Stimulated activated CD4-positive, alpha-beta T cell treated with anti-CD3 and anti-CD28 coated beads, Interleukin-1b, Interleukin-23, amount 100 ng/mL, for 1 hour (primary cell): ENCODE results near the gene MYOZ1.
"Not testable (repeated sequence)": the region's sequence is repeated elsewhere in the genome, so short reads cannot be mapped to it uniquely, and the experiment has no call there.

ENCODE experiments used
- DNase-seq, 2 donors: peaks; one replicate each; pipeline ENCODE4 v3.0.0-alpha.2; 2020; ENCODE audit warnings: low read depth in 2 of 2

Gene MYOZ1

DNA sequence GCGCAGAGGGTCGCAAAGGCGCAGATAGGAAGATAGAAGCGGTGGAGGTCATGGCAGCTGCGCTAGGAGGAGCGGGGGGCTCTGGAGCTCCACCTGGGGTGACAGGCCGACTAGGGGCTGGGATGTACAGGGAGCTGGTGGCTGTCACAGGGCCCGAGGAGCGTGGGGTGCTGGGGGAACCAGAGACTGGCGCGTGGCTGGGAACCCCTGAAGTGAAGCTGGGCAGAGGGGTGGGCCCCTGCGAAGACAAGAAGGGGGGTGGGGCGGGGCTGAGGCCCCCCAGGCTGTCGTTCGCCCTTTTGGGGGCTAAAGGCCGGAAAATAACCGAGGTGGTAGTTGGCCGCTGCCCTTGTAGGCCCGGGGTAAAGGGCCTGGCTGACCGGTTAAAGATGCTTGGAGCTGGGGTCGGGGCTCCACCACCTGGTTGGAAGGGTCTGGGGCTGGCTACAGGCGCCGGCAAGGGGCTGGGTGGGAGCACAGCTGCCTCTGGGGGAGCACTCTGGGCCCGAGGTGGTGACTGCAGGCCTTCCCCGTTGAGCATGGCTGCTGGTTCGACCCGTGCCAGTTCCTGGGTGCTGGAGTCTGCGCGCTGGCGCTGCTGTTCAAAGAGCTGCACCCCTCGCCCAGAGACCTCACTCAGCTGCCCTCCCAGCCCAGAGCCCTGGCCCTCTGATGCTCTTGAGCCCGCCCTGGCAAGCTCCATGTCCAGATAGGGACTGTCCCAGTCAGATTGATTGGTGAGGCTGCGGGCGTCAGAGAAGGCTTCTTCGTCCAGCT is 6.8 kb upstream of the MYOZ1 start:
- DNase-seq, result no peak

DNA sequence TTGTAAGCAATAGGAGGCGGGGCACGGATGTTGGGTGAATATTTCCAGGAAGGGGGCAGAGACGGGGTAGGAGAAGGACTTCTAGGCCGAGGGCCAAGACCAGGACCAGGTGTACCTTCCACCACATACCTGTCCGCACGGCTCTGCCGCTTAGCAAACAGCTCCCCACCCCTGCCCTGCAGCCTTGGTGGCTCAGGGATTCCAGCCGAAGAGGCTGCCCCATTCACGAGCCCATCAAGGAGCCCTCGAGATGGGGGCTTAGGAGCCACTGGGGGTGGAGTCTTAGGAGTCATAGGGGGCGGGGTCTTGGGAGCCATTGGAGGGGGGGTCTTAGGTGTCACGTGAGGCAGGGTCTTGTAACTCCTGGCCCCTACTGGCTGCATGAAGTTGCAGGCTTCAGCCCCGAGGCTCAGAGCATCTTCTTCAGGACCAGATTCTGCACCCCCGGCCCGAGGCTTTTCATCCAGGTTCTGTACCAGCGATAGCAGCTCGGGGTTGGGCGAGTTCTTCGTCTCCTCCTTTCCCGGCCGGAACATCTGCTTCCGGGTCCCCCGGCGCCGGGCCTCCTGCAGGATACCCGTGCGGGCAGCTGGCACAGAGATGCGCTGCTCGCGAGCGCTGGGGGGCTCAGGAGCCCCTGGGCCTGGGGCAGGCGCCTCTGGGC is 6.1 kb upstream of the MYOZ1 start:
- DNase-seq, result no peak

DNA sequence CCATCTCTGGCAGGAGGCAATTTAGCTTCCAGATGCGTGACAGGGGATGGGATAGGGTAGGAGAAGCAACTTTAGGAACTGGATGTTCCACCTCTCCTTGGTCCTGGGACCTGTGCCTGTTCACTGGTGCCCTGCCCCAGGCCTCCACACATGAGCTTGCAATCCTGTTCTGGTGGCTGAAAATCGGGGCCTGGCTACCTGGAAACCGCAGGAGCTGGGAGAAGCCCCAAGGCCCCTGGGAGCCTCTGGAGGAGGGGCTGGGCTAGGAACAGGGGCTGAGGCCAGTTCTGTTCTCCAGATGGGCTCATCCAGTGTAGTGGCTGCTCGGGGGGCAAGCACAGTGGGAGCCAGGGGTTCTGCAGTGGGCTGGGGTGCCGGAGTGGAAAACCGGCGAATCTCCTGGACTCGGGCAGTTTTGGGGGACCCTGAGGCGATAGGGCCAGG is 5.3 kb upstream of the MYOZ1 start:
- DNase-seq, result no peak

DNA sequence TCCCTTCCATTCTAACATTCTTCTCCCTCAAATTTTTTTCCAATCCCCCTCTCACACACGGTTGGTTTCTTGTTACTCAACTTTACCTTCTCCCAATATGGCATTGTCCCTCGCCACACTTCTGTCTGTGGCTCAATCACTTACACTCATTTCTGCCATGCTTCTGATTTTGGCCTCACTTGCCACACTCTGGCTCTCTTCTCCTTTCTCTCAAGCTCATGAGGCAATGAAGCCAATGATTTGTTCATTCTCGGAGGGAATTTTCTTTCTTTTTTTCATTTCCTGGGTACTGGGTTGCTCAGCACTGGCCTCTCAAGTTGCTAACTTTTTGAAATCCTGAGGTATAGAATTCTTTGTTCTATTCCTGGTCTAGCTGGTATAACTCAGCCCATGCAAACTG is 4.0 kb upstream of the MYOZ1 start:
- no peak for DNase-seq

DNA sequence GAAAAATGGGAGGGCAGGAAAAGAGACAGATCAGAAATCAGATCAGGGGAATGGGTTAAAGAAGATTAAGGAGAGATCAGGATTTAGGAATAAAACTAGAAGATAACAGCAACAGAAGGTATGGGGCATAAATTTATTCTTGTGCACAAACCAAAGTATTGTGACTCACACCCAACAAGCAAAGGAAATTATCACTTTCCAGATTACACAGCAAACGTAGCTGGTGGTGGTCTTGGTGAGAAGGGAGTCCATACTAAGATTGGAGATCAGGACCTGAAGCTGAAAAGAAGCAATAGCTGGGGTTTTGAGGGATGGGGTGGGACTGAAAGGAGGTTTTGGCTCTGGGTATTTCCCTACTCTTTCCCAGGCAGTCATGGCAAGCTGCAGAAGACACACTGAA is 3.5 kb upstream of the MYOZ1 start:
- no peak for DNase-seq

DNA sequence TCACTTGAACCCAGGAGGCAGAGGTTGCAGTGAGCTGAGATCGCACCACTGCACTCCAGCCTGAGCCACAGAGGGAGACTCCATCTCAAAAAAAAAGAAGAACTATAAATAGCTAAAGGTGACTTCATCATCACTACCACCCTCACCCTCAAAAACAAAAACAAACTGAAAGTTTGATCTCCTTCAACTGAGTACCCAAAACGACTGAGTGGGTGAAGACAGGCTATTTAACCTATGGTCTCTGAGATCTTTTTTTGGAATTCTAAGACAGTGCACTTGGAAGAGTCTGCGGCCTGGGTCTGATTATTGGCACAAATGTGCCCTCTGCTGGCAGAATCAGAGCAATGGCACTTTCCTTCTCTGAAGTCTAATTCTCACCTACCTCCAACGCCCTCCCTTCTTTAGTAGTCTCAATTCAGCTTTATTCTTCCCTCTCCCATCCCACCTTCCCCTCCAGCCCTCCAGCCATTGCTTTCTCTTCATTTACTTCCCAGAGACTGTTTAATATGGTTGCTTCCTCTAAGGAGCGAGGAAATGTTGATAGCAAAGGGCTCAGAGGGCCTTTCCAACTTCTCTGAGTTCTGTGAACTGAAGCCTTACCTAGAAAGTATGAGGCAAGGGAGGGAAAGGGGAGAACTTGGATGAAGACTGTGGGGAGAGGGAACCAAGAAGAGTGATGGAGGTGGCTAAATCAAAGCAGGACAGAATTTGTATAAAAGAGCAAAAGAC is 2.9 kb upstream of the MYOZ1 start:
- peak in 1 of 2 donors; percentile 12 for DNase-seq

DNA sequence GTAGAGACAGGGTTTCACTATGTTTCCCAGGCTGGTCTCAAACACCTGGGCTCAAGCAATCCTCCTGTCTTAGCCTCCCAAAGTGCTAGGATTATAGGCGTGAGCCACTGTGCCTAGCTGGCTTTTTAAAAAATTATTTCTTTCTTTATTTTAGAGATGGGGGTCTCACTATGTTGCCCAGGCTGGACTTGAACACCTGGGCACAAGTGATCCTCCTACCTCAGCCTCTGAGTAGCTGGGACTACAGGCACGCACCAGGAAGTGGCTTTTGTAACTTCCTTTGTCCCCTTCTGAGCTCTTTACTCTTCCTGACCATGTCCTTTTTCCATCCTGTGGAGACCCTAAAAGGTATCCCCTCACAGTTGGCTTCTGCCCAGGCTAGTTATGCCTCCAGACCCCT is 2.1 kb upstream of the MYOZ1 start:
- DNase-seq, result no peak

DNA sequence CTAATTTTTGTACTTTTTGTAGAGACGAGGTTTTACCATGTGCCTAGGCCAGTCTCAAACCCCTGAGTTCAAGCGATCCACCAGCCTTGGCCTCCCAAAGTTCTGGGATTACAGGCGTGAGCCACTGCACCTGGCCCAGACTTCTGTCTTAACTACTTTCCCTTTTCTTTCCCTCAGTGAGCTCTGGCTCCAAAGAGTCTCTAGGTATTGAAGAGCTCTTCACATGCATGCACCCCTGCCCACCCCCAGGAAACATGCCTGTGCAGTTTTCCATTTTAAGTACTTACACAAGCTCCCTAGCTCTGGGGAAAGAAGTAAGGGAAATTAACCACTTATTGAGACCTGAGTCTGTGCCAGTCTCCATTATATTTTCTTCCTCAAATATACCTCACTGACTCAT is 2.0 kb downstream of the MYOZ1 start:
- no peak for DNase-seq

DNA sequence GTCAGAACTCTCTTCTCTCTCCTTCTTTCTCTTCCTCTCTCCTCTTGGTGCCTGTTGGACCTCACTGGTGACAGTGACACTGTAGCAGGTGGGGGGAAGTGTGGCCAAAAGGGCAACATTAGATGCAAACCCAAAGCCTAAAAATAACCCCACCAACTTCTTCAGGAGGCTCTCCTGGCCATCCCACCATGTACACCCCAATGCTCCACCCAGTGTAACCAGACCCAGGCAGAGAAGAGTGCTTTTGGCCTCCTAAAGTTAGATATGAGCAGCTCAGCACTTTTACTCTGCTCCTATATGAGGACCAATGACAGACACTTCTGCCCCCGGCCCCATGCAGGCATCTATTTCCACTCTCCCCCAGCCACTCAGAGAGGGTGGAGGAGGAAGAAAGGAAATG is 5.5 kb downstream of the MYOZ1 start:
- no peak for DNase-seq

DNA sequence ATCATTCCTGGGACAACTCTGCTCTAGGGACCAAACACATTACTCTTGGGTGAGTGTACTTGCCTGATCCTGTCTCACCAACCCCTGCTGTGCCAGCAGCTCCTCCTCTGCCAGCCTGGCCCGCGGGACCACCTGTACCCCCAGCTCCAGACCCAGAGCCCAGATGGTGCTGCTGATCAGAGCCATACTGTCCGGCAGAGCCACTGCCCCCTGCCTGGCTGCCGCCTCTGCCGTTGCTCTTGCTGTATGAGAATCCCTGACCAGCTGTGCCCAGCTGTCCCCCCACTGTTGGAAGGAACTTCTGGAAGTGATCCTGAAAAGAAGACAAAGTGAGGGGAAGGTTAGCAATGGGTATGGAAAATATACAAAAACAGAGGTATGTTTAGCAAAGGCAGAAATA is 6.9 kb downstream of the MYOZ1 start:
- DNase-seq, result no peak

DNA sequence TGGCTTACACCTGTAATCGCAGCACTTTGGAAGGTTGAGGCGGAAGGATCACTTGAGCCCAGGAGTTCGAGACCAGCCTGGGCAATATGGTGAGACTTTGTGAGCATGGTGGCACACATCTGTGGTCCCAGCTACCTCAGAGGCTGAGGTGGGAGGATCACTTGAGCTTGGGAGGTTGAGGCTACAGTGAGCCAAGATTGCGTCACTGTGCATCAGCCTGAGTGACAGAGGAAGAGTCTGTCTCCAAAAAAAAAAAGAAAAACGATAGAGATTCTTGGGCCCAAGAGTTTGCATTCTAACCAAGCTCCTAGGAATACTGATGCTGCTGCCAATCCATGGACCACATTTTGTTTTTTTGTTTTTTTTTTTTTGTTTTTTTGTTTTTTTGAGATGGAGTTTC is 12.1 kb downstream of the MYOZ1 start:
- no peak for DNase-seq

DNA sequence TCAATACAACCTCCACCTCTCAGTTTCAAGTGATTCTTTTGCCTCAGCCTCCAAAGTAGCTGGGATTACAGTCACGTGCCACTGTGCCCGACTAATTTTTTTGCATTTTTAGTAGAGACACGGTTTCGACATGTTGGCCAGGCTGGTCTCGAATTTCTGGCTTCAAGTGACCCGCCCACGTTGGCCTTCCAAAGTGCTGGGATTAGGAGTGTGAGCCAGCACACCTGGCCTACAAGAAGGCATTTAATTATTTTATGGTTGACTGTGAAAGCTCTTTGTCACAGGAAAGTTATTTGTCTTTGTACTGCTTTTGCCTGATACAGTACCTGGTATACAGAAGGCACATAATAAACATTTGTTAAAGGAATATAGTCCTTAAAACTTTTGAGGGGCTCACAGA is 12.9 kb downstream of the MYOZ1 start:
- DNase-seq, result no peak

DNA sequence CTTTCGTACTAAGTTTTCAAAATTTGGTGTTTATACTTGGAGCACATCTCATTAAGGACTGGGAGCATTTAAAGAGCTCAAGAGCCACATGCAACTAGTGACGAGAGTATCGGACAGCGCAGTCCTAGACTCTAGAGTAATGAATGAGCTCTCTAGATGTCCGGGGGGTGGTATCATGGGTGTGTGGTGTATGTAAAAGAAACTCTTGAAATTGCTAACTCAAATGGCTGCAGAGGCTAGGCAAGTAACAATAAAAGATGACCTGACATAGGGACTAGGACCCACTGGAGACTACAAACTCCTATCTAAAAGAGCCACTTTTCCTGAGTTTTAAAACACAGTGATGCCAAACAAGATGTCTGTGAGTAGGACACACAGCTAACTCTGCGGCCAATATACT is 14.0 kb downstream of the MYOZ1 start:
- no peak for DNase-seq

DNA sequence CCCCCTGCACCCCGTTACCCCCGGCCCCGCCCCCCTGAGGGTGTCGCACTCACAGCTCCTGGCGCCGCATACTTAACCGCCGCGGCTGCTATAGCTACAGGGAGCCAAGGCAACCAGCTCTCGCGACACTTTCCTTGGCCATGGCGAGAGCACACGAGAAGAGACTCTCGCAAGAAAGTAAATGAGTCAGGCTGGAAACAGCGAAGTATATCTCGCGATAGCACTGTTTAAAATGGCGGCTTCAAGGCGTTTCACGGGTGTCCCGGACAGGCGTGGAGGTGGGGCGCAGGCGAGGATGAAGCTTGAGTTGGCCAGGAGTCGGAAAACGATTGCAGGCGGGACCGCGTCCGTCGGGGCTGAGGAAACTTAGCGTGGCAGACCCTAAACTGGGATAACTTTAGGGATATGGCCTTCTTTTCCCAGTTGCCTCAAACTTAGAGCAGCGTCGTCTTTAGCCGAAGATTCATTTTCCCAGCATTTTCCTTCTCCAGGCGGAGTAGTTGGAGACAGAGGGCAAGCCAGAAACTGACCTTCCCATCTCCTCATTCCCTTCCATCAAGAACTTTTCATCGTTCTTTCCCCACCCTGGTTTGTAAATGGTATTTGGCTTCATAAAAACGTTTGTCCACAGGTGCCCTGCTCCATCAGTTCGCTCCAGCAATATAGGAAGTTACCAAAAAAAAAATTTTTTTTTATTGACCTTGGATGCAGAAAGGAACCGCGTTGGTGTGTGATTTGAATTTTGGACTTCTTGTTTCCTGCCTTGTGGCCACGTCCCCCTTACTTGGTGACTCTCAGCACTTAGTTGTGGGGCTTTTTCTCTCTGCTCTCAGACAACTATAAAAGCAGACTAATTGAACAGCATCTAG is 15.2 kb downstream of the MYOZ1 start:
- peak; percentile 76 to 81 for DNase-seq

DNA sequence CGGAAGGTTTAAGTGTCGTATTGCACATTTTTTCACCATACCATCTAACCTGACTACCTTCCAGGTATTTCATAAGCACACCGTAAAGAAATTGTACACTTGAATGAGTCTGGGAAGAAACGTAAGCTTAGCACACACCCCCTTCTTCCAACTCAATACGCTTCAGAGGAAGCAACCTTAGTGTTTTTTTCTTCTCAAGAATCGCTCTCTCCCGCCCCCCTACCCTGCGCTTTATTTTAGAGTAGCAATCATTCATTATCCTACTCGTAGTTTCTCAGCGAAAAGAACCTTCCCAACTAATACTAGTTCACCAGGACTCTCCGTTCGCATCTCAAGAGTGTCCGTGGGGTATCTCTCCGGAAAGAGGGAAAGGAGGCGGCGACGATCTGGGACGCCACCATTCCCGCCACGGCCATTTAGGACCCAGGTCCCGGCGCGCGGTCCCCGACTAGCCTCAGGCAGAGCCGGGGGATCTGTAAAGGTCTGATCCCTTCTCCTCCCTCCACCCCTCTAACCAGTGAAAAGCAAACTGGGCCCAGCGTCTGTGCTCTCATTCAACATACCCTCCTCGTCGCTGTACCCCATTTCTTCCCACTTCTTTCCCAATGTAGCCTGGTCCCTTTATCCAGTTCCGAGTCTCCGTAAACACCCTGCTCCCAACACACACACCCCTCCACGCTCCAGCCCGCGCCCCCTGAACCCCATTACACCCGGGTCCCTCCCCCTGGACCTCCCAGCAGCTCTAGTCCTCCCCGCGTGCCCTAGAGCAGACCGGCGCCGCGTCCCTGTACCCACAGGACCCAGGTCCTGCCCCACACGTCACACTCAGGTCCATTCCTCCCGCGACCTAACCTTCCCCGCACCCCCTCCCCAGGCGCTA is 16.0 kb downstream of the MYOZ1 start:
- no peak for DNase-seq

DNA sequence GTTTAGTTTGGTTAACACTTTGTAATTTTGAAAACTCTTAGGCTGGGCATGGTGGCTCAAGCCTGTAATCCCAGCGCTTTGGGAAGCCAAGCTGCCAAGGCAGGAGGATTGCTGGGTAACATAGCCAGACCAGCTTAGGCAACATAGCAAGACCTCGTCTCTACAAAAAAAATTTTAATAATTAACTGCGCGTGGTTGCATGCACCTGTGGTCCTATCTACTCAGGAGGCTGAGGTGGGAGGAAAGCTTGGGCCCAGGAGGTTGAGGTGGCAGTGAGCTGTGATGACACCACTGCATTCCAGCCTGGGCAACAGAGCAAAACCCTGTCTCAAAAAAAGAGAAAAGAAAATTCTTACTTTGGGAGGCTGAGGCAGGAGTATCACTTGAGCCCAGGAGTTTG is 18.2 kb downstream of the MYOZ1 start:
- no peak for DNase-seq

DNA sequence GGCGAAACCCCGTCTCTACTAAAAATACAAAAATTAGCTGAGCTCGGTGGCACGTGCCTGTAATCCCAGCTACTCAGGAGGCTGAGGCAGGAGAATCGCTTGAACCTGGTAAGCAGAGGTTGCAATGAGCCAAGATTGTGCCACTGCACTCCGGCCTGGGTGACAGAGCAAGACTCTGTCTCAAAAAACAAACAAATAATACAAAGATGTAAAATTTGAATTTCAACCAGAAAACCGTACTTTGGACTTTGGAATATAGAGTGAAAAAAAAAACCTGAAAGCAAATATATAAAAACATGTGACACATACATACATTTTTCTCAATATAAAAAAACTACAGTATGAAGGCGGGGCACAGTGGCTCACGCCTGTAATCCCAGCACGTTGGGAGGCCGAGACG is 20.3 kb downstream of the MYOZ1 start:
- DNase-seq, result not testable (repeated sequence)

DNA sequence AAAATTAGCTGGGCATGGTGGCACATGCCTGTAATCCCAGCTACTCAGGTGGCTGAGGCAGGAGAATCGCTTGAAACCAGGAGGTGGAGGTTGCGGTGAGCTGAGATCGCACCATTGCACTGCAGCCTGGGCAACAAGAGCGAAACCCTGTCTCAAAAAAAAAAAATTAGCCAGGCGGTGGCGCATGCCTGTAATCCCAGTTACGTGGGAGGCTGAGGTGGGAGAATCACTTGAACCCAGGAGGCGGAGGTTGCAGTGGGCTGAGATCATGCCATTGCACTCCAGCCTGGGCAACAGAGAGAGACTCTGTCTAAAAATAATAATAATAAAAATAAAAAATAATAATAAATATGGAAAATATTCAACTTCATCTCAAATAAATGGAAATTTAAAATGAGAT is 24.1 kb downstream of the MYOZ1 start:
- DNase-seq, result not testable (repeated sequence)

DNA sequence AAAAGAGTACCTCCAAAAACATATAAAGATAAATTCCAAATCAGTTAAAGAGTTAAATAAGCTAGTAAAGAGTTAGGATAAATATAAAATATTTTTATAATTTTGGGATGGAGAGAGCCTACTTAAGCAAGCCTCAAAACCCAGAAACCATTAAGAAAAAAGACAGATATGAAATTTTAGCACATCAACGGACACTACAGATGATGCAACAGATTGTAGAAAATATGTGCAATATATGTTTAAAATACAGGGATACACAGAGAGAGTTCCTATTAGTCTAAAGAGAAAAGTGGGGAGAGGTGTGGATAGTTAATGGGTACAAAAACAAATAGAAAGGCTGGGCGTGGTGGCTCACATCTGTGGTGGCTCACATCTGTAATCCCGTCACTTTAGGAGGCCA is 26.6 kb downstream of the MYOZ1 start:
- no peak for DNase-seq

DNA sequence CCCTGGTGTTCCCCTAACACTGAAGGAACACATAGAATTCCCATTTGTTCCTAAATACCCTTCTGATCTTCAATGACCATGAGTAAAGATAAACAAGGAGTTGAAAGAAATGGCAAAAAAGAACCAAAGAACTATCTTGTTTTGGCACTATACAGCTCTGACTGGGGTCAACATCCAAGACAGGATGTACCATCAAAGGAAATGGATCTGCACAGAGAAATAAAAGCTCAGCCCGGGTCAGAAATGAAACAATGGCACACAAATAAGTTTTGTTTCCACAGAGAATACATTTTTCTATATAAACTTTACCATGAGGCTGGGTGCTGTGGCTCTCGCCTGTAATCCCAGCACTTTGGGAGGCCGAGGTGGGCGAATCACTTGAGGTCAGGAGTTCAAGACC is 32.2 kb downstream of the MYOZ1 start:
- DNase-seq, result no peak

DNA sequence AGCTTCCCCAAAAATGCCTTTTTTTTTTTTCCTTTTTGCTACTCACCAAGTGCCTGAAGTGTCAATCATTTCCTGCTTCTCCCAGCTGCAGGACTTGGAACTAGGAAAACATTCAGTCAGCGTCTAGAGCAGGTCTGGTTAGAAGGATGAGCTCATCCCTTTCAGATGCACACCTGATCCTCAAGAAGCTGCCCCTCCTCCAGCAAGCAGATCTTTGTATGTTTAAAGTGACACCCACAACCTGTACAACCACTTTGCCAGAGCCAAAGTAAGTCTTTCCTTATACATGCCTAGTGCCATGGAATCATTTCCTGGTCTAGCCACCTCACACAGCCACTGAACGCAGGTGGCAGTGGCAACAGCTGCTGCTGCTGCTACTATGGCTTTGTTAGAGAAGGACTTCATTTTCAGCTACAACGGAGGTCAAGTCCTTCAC is 39.8 kb downstream of the MYOZ1 start:
- DNase-seq, result no peak
